ENCODE results near the gene NDST4. TPM values are rescaled to one million over a fixed set of nuclear protein-coding genes. Genes with fewer than 3 reads are reported as not detected.

The NDST4 gene
- total and polyA plus RNA-seq, 12 donors = 0.07 TPM; not detected in 11

GRCh38 chr4:114827651-114828050 is 285.8 kb downstream of the NDST4 start:
- Histone ChIP-seq H3K4me1 (no peaks in the 10 kb centered on the region), H3K9me3 (no peaks in the 10 kb centered on the region), H3K27ac (no peak overlapping the region), H3K36me3 (no peaks in the 10 kb centered on the region), H3K27me3 (no peaks in the 10 kb centered on the region), H3K4me3 (no peak overlapping the region)
- DNase-seq (no peak), ATAC-seq (no peak)
- intact Hi-C loops (cut with DNase I) = no loop called here
- TF ChIP-seq CTCF (IDR thresholded peaks at IDR 0.05) = no peak
- WGBS, 2 donors = 54 to 58% methylated on average over 5 of the region's 5 CpGs

GRCh38 chr4:114815760-114816159 is 297.7 kb downstream of the NDST4 start:
- WGBS, 2 donors = 81 to 91% methylated on average over 1 of the region's 1 CpG
- Histone ChIP-seq H3K9me3 (peaks cover 0 to 4% (median 0%) of the 10 kb centered on the region in 11 donors), H3K27ac (no peak overlapping the region), H3K4me3 (no peak overlapping the region), H3K27me3 (no peaks in the 10 kb centered on the region), H3K4me1 (no peaks in the 10 kb centered on the region), H3K36me3 (no peaks in the 10 kb centered on the region)
- ATAC-seq = no peak
- no peak for DNase-seq
- TF ChIP-seq CTCF (IDR thresholded peaks at IDR 0.05) = no peak
- intact Hi-C loops (cut with DNase I) = no loop called here

GRCh38 chr4:114813961-114814360 is 299.5 kb downstream of the NDST4 start:
- Histone ChIP-seq H3K4me1 (no peaks in the 10 kb centered on the region), H3K4me3 (no peak overlapping the region), H3K27ac (no peak overlapping the region), H3K36me3 (no peaks in the 10 kb centered on the region), H3K27me3 (no peaks in the 10 kb centered on the region), H3K9me3 (peaks cover 0 to 4% (median 0%) of the 10 kb centered on the region in 11 donors)
- no peak for TF ChIP-seq CTCF (IDR thresholded peaks at IDR 0.05)
- WGBS, 2 donors = 84 to 85% methylated on average over 1 of the region's 1 CpG
- intact Hi-C loops (cut with DNase I) = no loop called here
- ATAC-seq (no peak), DNase-seq (no peak)

- no peak for TF ChIP-seq CTCF (IDR thresholded peaks at IDR 0.05)
- WGBS, 2 donors = 71 to 77% methylated on average over 4 of the region's 4 CpGs
- no peaks in the 10 kb centered on the region for H3K4me1 ChIP-seq
- H3K4me3 ChIP-seq = no peak overlapping the region
- ATAC-seq (no peak), DNase-seq (no peak)
- no peaks in the 10 kb centered on the region for H3K36me3 ChIP-seq
- H3K9me3 ChIP-seq = peaks cover 0 to 4% (median 0%) of the 10 kb centered on the region in 11 donors
- no peaks in the 10 kb centered on the region for H3K27me3 ChIP-seq
- H3K27ac ChIP-seq = no peak overlapping the region
- intact Hi-C loops (cut with DNase I) = no loop called here
Measured at GRCh38 chr4:114811564-114812301, 301.7 kb downstream of the NDST4 start.
